Sigmoid colon (tissue), 7 donors: ENCODE data around the gene TBC1D22A. TPM values are rescaled to one million over a fixed set of nuclear protein-coding genes. Genes with fewer than 3 reads are reported as not detected.

Experiments used
- DNase-seq: peaks from one replicate; pipeline ENCODE4 v3.0.0-alpha.2; 2019
- H3K27ac ChIP-seq, 4 donors: fragments of 200-600 bp; sonication (generic); one replicate each; pipeline ENCODE4 v1.5.1; 2016 to 2019; ENCODE audit warnings: mild to moderate bottlenecking in 1 of 4
- H3K27me3 ChIP-seq, 3 donors: fragments of 200-600 bp; sonication (generic); one replicate each; pipeline ENCODE4 v1.5.1; 2019; ENCODE audit warnings: mild to moderate bottlenecking in 1 of 3
- H3K36me3 ChIP-seq, 4 donors: fragments of 200-600 bp; sonication (generic); one replicate each; pipeline ENCODE4 v1.5.1; 2016 to 2019
- H3K4me1 ChIP-seq, 4 donors: fragments of 200-600 bp; sonication (generic); one replicate each; pipeline ENCODE4 v1.5.1; 2017 to 2019
- H3K4me3 ChIP-seq, 4 donors: fragments of 200-600 bp; sonication (generic); one replicate each; pipeline ENCODE4 v1.5.1; 2017 to 2019; ENCODE audit warnings: mild to moderate bottlenecking in 2 of 4, moderate library complexity in 1 of 4
- H3K9me3 ChIP-seq, 4 donors: fragments of 200-600 bp in 3 of 4; sonication (generic) in 3 of 4; one replicate each; pipeline versions ENCODE4 v1.5.1 to v1.6.1; 2013 to 2019
- CTCF ChIP-seq, 4 experiments: fragments of 450-650 bp in 3 of 4; fragments of 200-600 bp in 1 of 4; IDR thresholded peaks; one replicate each; pipeline ENCODE4 v1.5.1; 2016 to 2019; ENCODE audit warnings: antibody characterized with exemption in 4 of 4, mild to moderate bottlenecking in 3 of 4, moderate library complexity in 2 of 4
- EP300 ChIP-seq, 4 donors: sonication (generic); formaldehyde crosslinking; IDR thresholded peaks; one replicate each; pipeline ENCODE4 v1.6.1; 2017; ENCODE audit warnings: antibody characterized with exemption in 4 of 4
- POLR2A ChIP-seq, 2 donors: fragments of 450-650 bp; IDR thresholded peaks; one replicate each; pipeline ENCODE4 v1.6.1; 2016; ENCODE audit warnings: antibody characterized with exemption in 2 of 2, mild to moderate bottlenecking in 2 of 2, moderate library complexity in 2 of 2
- POLR2AphosphoS5 ChIP-seq, 4 donors: sonication (generic); formaldehyde crosslinking; IDR thresholded peaks; one replicate each; pipeline ENCODE4 v1.6.1; 2017; ENCODE audit warnings: antibody characterized with exemption in 4 of 4
- WGBS, 2 donors: extraction: QIAGEN DNeasy Blood & Tissue Kit; methylation state at CpG; one replicate each; pipeline ENCODE4 v1.1.7; 2013; 5-methylcytosine and 5-hydroxymethylcytosine counted together
- intact Hi-C: fragments of 100-400 bp; cut with DNase I; formaldehyde crosslinking; loops from one replicate; pipeline ENCODE4 v1.15.1; 2023
- polyA plus RNA-seq, 3 donors: library from polyadenylated mRNA; stranded (reverse); fragments of 200-250 nt; gene quantifications; one replicate each; pipeline ENCODE4 v1.2.3, GENCODE V29; 2013
- total RNA-seq, 4 donors: library from RNA; depleted of rRNA; stranded (reverse); fragments of >200 nt; gene quantifications; one replicate each; pipeline ENCODE4 v1.1.0, GENCODE V29; 2016
- donor health status: healthy with polysubstance abuse.
- donor health status: Bipolar disorder and iron deficiency.
- donor health status: healthy.

Gene TBC1D22A
- total and polyA plus RNA-seq, 7 donors: 13.6 to 34.6 (median 14.3) TPM

- intact Hi-C loops: loop anchor here (10.0 kb wide), 1 partner anchor 772 kb away; no protein-coding TSS in a partner anchor
- Histone ChIP-seq H3K4me3 (no peak overlapping the region), H3K27me3 (no peaks in the 10 kb centered on the region), H3K9me3 (no peaks in the 10 kb centered on the region), H3K36me3 (no peaks in the 10 kb centered on the region), H3K27ac (no peak overlapping the region), H3K4me1 (peaks cover 0 to 38% (median 23%) of the 10 kb centered on the region in 4 donors)
- TF ChIP-seq POLR2AphosphoS5 (IDR thresholded peaks at IDR 0.05): no peak
- TF ChIP-seq POLR2A (IDR thresholded peaks at IDR 0.05): no peak
- TF ChIP-seq CTCF (IDR thresholded peaks at IDR 0.05): no peak
- no peak for TF ChIP-seq EP300 (IDR thresholded peaks at IDR 0.05)
- DNase-seq: no peak
- WGBS, 2 donors: 92 to 94% methylated on average over 8 of the region's 8 CpGs
Measured at GRCh38 chr22:46766611-46767010, 4.2 kb downstream of the TBC1D22A start.

- H3K4me1 ChIP-seq: peaks cover 0 to 34% (median 21%) of the 10 kb centered on the region in 4 donors
- intact Hi-C loops: loop anchor here (10.0 kb wide), 1 partner anchor 773 kb away; no protein-coding TSS in a partner anchor
- 96% methylated on average over 11 of the region's 11 CpGs for WGBS, 2 donors
Measured at GRCh38 chr22:46767249-46767985, 5.0 kb downstream of the TBC1D22A start.

GRCh38 chr22:46769191-46769675 lies 6.8 kb downstream of the TBC1D22A start:
- intact Hi-C loops: loop anchor here (10.0 kb wide), 1 partner anchor 774 kb away; no protein-coding TSS in a partner anchor
- no peaks in the 10 kb centered on the region for H3K9me3 ChIP-seq
- TF ChIP-seq EP300 (IDR thresholded peaks at IDR 0.05) (no peak), POLR2AphosphoS5 (IDR thresholded peaks at IDR 0.05) (no peak), POLR2A (IDR thresholded peaks at IDR 0.05) (no peak), CTCF (IDR thresholded peaks at IDR 0.05) (no peak)
- H3K4me1 ChIP-seq: peaks cover 0 to 28% (median 20%) of the 10 kb centered on the region in 4 donors
- DNase-seq: no peak
- H3K27ac ChIP-seq: peak overlapping the region in 3 of 4 donors; percentile 51 to 59 (median 59)
- H3K36me3 ChIP-seq: no peaks in the 10 kb centered on the region
- WGBS, 2 donors: 77% methylated on average over 17 of the region's 17 CpGs
- no peaks in the 10 kb centered on the region for H3K27me3 ChIP-seq
- no peak overlapping the region for H3K4me3 ChIP-seq

More at GRCh38 chr22:46767249-46767985, 5.0 kb downstream of the TBC1D22A start:
- no peak for TF ChIP-seq EP300 (IDR thresholded peaks at IDR 0.05)
- Histone ChIP-seq H3K27ac (no peak overlapping the region), H3K27me3 (no peaks in the 10 kb centered on the region), H3K9me3 (no peaks in the 10 kb centered on the region), H3K36me3 (no peaks in the 10 kb centered on the region), H3K4me3 (no peak overlapping the region)
- no peak for DNase-seq

GRCh38 chr22:46769706-46770105 lies 7.3 kb downstream of the TBC1D22A start:
- intact Hi-C loops: loop anchor here (10.0 kb wide), 1 partner anchor 775 kb away; no protein-coding TSS in a partner anchor
- H3K4me1 ChIP-seq: peaks cover 0 to 32% (median 22%) of the 10 kb centered on the region in 4 donors
- H3K4me3 ChIP-seq: no peak overlapping the region
- no peaks in the 10 kb centered on the region for H3K27me3 ChIP-seq
- 82 to 95% methylated on average over 6 of the region's 6 CpGs for WGBS, 2 donors
- no peaks in the 10 kb centered on the region for H3K36me3 ChIP-seq
- no peak for DNase-seq
- TF ChIP-seq EP300 (IDR thresholded peaks at IDR 0.05): no peak
- no peak for TF ChIP-seq POLR2A (IDR thresholded peaks at IDR 0.05)
- no peak for TF ChIP-seq POLR2AphosphoS5 (IDR thresholded peaks at IDR 0.05)
- peak overlapping the region; percentile 22 to 59 (median 55) for H3K27ac ChIP-seq
- H3K9me3 ChIP-seq: no peaks in the 10 kb centered on the region

GRCh38 chr22:46770151-46770641 lies 7.7 kb downstream of the TBC1D22A start:
- no peaks in the 10 kb centered on the region for H3K36me3 ChIP-seq
- no peak overlapping the region for H3K4me3 ChIP-seq
- intact Hi-C loops: no loop called here
- TF ChIP-seq POLR2AphosphoS5 (IDR thresholded peaks at IDR 0.05) (no peak), POLR2A (IDR thresholded peaks at IDR 0.05) (no peak), EP300 (IDR thresholded peaks at IDR 0.05) (no peak), CTCF (IDR thresholded peaks at IDR 0.05) (no peak)
- H3K4me1 ChIP-seq: peaks cover 0 to 37% (median 26%) of the 10 kb centered on the region in 4 donors
- no peak for DNase-seq
- no peaks in the 10 kb centered on the region for H3K9me3 ChIP-seq
- 80 to 86% methylated on average over 14 of the region's 14 CpGs for WGBS, 2 donors
- peak overlapping the region; percentile 22 to 59 (median 55) for H3K27ac ChIP-seq
- no peaks in the 10 kb centered on the region for H3K27me3 ChIP-seq
